Hepatocyte (in vitro differentiated cells): ENCODE data around the gene TCFL5. TPM values are rescaled to one million over a fixed set of nuclear protein-coding genes. Genes with fewer than 3 reads are reported as not detected.

Experiments used
- DNase-seq: peaks from one replicate; pipeline ENCODE4 v3.0.0-alpha.2; 2016; ENCODE audit warnings: low spot score
- H2AFZ ChIP-seq: fragments of 200-600 bp; sonication (generic); 2 replicates; pipeline ENCODE4 v1.6.0; 2016; ENCODE audit warnings: antibody characterized with exemption, mild to moderate bottlenecking
- H3K27ac ChIP-seq: fragments of 200-600 bp; sonication (generic); 2 replicates; pipeline ENCODE4 v1.5.1; 2016; ENCODE audit warnings: mild to moderate bottlenecking
- H3K27me3 ChIP-seq: fragments of 200-600 bp; sonication (generic); 2 replicates; pipeline ENCODE4 v1.6.1; 2016
- H3K36me3 ChIP-seq: fragments of 200-600 bp; sonication (generic); replicated peaks from 2 replicates; pipeline ENCODE4 v1.5.1; 2016; ENCODE audit warnings: low read depth; ENCODE audit not compliant: insufficient read depth
- H3K4me1 ChIP-seq: fragments of 200-600 bp; sonication (generic); 2 replicates; pipeline ENCODE4 v1.5.1; 2016; ENCODE audit warnings: mild to moderate bottlenecking, moderate library complexity; ENCODE audit not compliant: insufficient read depth
- H3K4me2 ChIP-seq: fragments of 200-600 bp; sonication (generic); 2 replicates; pipeline ENCODE4 v1.6.0; 2016
- H3K4me3 ChIP-seq: fragments of 200-600 bp; sonication (generic); 2 replicates; pipeline ENCODE4 v1.5.1; 2016; ENCODE audit warnings: mild to moderate bottlenecking
- H3K79me2 ChIP-seq: fragments of 200-600 bp; sonication (generic); 2 replicates; pipeline ENCODE4 v1.6.0; 2017; ENCODE audit warnings: mild to moderate bottlenecking
- H3K9me2 ChIP-seq: fragments of 200-600 bp; sonication (generic); replicated peaks from 2 replicates; pipeline ENCODE4 v1.6.0; 2017; ENCODE audit warnings: mild to moderate bottlenecking; ENCODE audit not compliant: insufficient read depth
- H3K9me3 ChIP-seq: fragments of 200-600 bp; sonication (generic); 2 replicates; pipeline ENCODE4 v1.5.1; 2016; ENCODE audit warnings: low read depth, mild to moderate bottlenecking
- H4K20me1 ChIP-seq: fragments of 200-600 bp; sonication (generic); 2 replicates; pipeline ENCODE4 v1.6.0; 2016; ENCODE audit warnings: mild to moderate bottlenecking; ENCODE audit not compliant: insufficient read depth, poor library complexity, severe bottlenecking
- CTCF ChIP-seq: fragments of 200-600 bp; sonication (generic); IDR thresholded peaks from 2 replicates; pipeline ENCODE4 v1.5.1; 2016; ENCODE audit warnings: antibody characterized with exemption, mild to moderate bottlenecking; ENCODE audit not compliant: poor library complexity
- EZH2 ChIP-seq: fragments of 200-600 bp; sonication (generic); IDR thresholded peaks from 2 replicates; pipeline ENCODE4 v1.6.1; 2016; ENCODE audit warnings: antibody characterized with exemption, mild to moderate bottlenecking, borderline replicate concordance
- EZH2phosphoT487 ChIP-seq: fragments of 200-600 bp; sonication (generic); IDR thresholded peaks from one replicate; pipeline ENCODE4 v1.6.1; 2018; ENCODE audit warnings: antibody characterized with exemption, mild to moderate bottlenecking, low read depth, moderate library complexity; ENCODE audit not compliant: unreplicated experiment, severe bottlenecking
- WGBS: methylation state at CpG from one replicate; pipeline ENCODE4 v1.1.6; 2016; ENCODE audit warnings: low lambda C conversion rate; ENCODE audit errors: missing lambda C conversion rate; 5-methylcytosine and 5-hydroxymethylcytosine counted together
- polyA plus RNA-seq: library from polyadenylated mRNA; unstranded; fragments of >200 nt; fragmentation: Nextera tagmentation; extraction: Ambion mirVana; gene quantifications from 2 replicates; pipeline ENCODE4 v1.2.1, GENCODE V29; 2016
- total RNA-seq: library from RNA; depleted of rRNA; stranded (reverse); fragments of >200 nt; gene quantifications from 2 replicates; pipeline ENCODE4 v1.2.3, GENCODE V29; 2014

Gene TCFL5
- total and polyA plus RNA-seq, 2 experiments from 2014 or later: 8.5 to 9.5 TPM

DNA sequence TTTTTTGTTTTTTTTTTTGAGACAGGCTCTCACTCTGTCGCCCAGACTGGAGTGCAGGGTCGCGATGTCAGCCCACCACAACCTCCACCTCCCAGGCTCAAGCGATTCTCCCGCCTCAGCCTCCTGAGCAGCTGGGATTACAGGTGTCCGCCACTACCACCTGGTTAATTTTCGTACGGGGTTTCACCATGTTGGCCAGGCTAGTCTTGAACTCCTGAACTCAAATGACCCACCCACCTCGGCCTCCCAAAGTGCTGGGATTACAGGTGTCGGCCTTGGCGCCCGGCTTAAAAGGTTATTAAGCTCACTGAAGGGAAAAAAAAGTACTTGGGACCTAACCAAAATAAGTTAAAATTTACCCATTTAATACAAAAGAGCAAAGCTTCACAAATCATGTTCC is 1.9 kb downstream of the TCFL5 start:
- WGBS: 88% methylated on average over 12 of the region's 12 CpGs
- H2AFZ ChIP-seq: no peak overlapping the region
- peaks cover 25% of the 10 kb centered on the region for H3K79me2 ChIP-seq
- H3K4me3 ChIP-seq: no peak overlapping the region
- peaks cover 19% of the 10 kb centered on the region for H3K4me1 ChIP-seq
- H3K36me3 ChIP-seq: no peaks in the 10 kb centered on the region
- no peaks in the 10 kb centered on the region for H3K9me2 ChIP-seq
- H4K20me1 ChIP-seq: peaks cover 3% of the 10 kb centered on the region
- no peaks in the 10 kb centered on the region for H3K9me3 ChIP-seq
- TF ChIP-seq EZH2: no peak
- TF ChIP-seq EZH2phosphoT487: no peak
- TF ChIP-seq CTCF: no peak
- DNase-seq: no peak
- no peak overlapping the region for H3K27ac ChIP-seq
- H3K27me3 ChIP-seq: peaks cover 7% of the 10 kb centered on the region
- peak overlapping the region; percentile 91 for H3K4me2 ChIP-seq

DNA sequence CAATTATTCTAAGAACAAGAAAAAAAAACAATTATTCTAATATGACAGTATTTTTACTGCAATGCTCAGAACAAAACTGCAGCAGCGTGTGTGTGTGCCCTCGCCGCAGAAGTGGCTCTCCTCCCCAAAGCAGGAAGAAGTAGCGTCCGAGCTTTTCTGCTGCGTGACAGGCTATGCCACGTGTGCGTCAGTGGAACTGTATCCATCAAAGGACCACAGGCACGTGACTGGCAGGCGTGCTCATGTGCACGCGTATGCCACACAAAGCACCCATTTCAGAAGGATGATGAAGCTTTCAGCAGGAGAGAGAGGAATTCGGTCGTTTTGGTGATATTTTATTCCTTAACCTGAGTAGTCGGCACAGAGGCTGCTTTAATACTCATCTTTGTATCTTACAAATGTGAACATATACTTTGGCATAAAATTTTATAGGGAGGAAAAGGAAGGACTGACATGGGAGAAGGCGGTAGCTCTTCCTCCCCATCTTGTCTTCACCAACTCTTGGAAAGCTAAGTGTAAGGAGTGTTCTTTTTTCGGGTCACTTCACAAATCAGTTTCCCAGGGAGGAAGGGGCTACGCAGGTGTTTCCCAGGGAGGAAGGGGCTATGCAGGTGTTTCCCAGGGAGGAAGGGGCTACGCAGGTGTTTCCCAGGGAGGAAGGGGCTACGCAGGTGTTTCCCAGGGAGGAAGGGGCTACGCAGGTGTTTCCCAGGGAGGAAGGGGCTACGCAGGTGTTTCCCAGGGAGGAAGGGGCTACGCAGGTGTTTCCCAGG is 3.4 kb downstream of the TCFL5 start:
- no peaks in the 10 kb centered on the region for H3K9me3 ChIP-seq

GRCh38 chr20:62856931-62857619 is 4.5 kb downstream of the TCFL5 start:
- Histone ChIP-seq H4K20me1 (peaks cover 3% of the 10 kb centered on the region), H3K4me1 (peaks cover 17% of the 10 kb centered on the region), H3K36me3 (no peaks in the 10 kb centered on the region), H3K4me3 (no peak overlapping the region), H2AFZ (no peak overlapping the region), H3K9me2 (no peaks in the 10 kb centered on the region), H3K79me2 (peaks cover 25% of the 10 kb centered on the region), H3K9me3 (no peaks in the 10 kb centered on the region), H3K27ac (peak overlapping the region; percentile 37), H3K27me3 (peaks cover 7% of the 10 kb centered on the region), H3K4me2 (no peak overlapping the region)
- WGBS: 92% methylated on average over 25 of the region's 25 CpGs
- no peak for DNase-seq
- TF ChIP-seq EZH2 (no peak), CTCF (no peak), EZH2phosphoT487 (no peak)

More for the DNA sequence above, 3.4 kb downstream of the TCFL5 start:
- Histone ChIP-seq H3K4me3 (no peak overlapping the region), H3K79me2 (peaks cover 25% of the 10 kb centered on the region), H4K20me1 (peaks cover 3% of the 10 kb centered on the region), H3K9me2 (no peaks in the 10 kb centered on the region), H3K27ac (no peak overlapping the region), H3K4me2 (no peak overlapping the region), H2AFZ (no peak overlapping the region), H3K27me3 (peaks cover 7% of the 10 kb centered on the region), H3K4me1 (peaks cover 19% of the 10 kb centered on the region), H3K36me3 (no peaks in the 10 kb centered on the region)
- no peak for DNase-seq
- TF ChIP-seq CTCF (no peak), EZH2 (no peak), EZH2phosphoT487 (no peak)
- WGBS: 96% methylated on average over 19 of the region's 23 CpGs
